ENCODE measurements around the gene LYRM7.
"Not testable (repeated sequence)": the region's sequence is repeated elsewhere in the genome, so short reads cannot be mapped to it uniquely, and the experiment has no call there.

The LYRM7 gene

GRCh38 chr5:131245948-131246347, 75.2 kb downstream of the LYRM7 start:
- no peaks in the 10 kb centered on the region for H3K36me3 ChIP-seq (ENCODE audit: insufficient read depth, low read length)
- no peak overlapping the region for H3K4me3 ChIP-seq (ENCODE audit: low read length)
- H3K9me3 ChIP-seq (replicated peaks; ENCODE audit: low read length) = no peaks in the 10 kb centered on the region
- H3K4me2 ChIP-seq (ENCODE audit: low read length) = no peak overlapping the region
- no peak overlapping the region for H3K9ac ChIP-seq (ENCODE audit: low read depth, low read length)
- H3K4me1 ChIP-seq (ENCODE audit: control insufficient read depth, insufficient read depth, low read length) = peaks cover 20% of the 10 kb centered on the region
- H3K27me3 ChIP-seq (ENCODE audit: control insufficient read depth, insufficient read depth, low read length) = no peaks in the 10 kb centered on the region

GRCh38 chr5:131246504-131246903, 75.8 kb downstream of the LYRM7 start:
- no peak overlapping the region for H3K9ac ChIP-seq (ENCODE audit: low read depth, low read length)
- H3K36me3 ChIP-seq (ENCODE audit: insufficient read depth, low read length) = no peaks in the 10 kb centered on the region
- H3K9me3 ChIP-seq (replicated peaks; ENCODE audit: low read length) = no peaks in the 10 kb centered on the region
- H3K4me1 ChIP-seq (ENCODE audit: control insufficient read depth, insufficient read depth, low read length) = peaks cover 20% of the 10 kb centered on the region
- no peak overlapping the region for H3K4me2 ChIP-seq (ENCODE audit: low read length)
- H3K27me3 ChIP-seq (ENCODE audit: control insufficient read depth, insufficient read depth, low read length) = no peaks in the 10 kb centered on the region
- H3K4me3 ChIP-seq (ENCODE audit: low read length) = no peak overlapping the region

- no peaks in the 10 kb centered on the region for H3K9me3 ChIP-seq (replicated peaks; ENCODE audit: low read length)
- H3K9ac ChIP-seq (ENCODE audit: low read depth, low read length) = no peak overlapping the region
- H3K4me2 ChIP-seq (ENCODE audit: low read length) = no peak overlapping the region
- no peak overlapping the region for H3K4me3 ChIP-seq (ENCODE audit: low read length)
- H3K4me1 ChIP-seq (ENCODE audit: control insufficient read depth, insufficient read depth, low read length) = no peaks in the 10 kb centered on the region
- H3K36me3 ChIP-seq (ENCODE audit: insufficient read depth, low read length) = no peaks in the 10 kb centered on the region
- H3K27me3 ChIP-seq (ENCODE audit: control insufficient read depth, insufficient read depth, low read length) = no peaks in the 10 kb centered on the region
Measured at GRCh38 chr5:131250751-131251475, 80.2 kb downstream of the LYRM7 start.

GRCh38 chr5:131252824-131253171, 82.1 kb downstream of the LYRM7 start:
- Histone ChIP-seq H3K9me3 (replicated peaks; ENCODE audit: low read length) (no peaks in the 10 kb centered on the region), H3K9ac (ENCODE audit: low read depth, low read length) (no peak overlapping the region), H3K4me1 (ENCODE audit: control insufficient read depth, insufficient read depth, low read length) (peaks cover under 1% of the 10 kb centered on the region), H3K4me2 (ENCODE audit: low read length) (no peak overlapping the region), H3K36me3 (ENCODE audit: insufficient read depth, low read length) (no peaks in the 10 kb centered on the region), H3K4me3 (ENCODE audit: low read length) (no peak overlapping the region), H3K27me3 (ENCODE audit: control insufficient read depth, insufficient read depth, low read length) (no peaks in the 10 kb centered on the region)

- not testable (repeated sequence) for H3K36me3 ChIP-seq (ENCODE audit: insufficient read depth, low read length); H3K4me3 ChIP-seq (ENCODE audit: low read length)
- peaks cover 13% of the 10 kb centered on the region for H3K4me1 ChIP-seq (ENCODE audit: control insufficient read depth, insufficient read depth, low read length)
Measured at GRCh38 chr5:131254025-131254424, 83.3 kb downstream of the LYRM7 start.

GRCh38 chr5:131254741-131255140, 84.0 kb downstream of the LYRM7 start:
- Histone ChIP-seq H3K9me3 (replicated peaks; ENCODE audit: low read length) (no peaks in the 10 kb centered on the region), H3K36me3 (ENCODE audit: insufficient read depth, low read length) (no peaks in the 10 kb centered on the region), H3K4me3 (ENCODE audit: low read length) (no peak overlapping the region), H3K9ac (ENCODE audit: low read depth, low read length) (no peak overlapping the region), H3K27me3 (ENCODE audit: control insufficient read depth, insufficient read depth, low read length) (no peaks in the 10 kb centered on the region), H3K4me1 (ENCODE audit: control insufficient read depth, insufficient read depth, low read length) (peaks cover 20% of the 10 kb centered on the region), H3K4me2 (ENCODE audit: low read length) (no peak overlapping the region)

More at GRCh38 chr5:131254025-131254424, 83.3 kb downstream of the LYRM7 start:
- H3K9ac ChIP-seq (ENCODE audit: low read depth, low read length); H3K27me3 ChIP-seq (ENCODE audit: control insufficient read depth, insufficient read depth, low read length); H3K4me2 ChIP-seq (ENCODE audit: low read length); H3K9me3 ChIP-seq (replicated peaks; ENCODE audit: low read length): not testable (repeated sequence)

Measured in skeletal muscle satellite cell (primary cell).